ACC112 (cell line): ENCODE results near the gene PTGES3.
"Not testable (repeated sequence)": the region's sequence is repeated elsewhere in the genome, so short reads cannot be mapped to it uniquely, and the experiment has no call there.

Experiments used
- H2AFZ ChIP-seq: fragments of 200-600 bp; sonication (generic); one replicate; pipeline ENCODE4 v1.6.0; 2017; ENCODE audit warnings: antibody characterized with exemption, low read length; ENCODE audit not compliant: unreplicated experiment
- H3K27ac ChIP-seq: fragments of 200-600 bp; sonication (generic); 2 replicates; pipeline ENCODE4 v1.5.1; 2014; ENCODE audit warnings: low read depth, mild to moderate bottlenecking, antibody characterized with exemption, low read length, moderate library complexity
- H3K27me3 ChIP-seq: fragments of 200-600 bp; sonication (generic); 2 replicates; pipeline ENCODE4 v1.6.1; 2014; ENCODE audit warnings: mild to moderate bottlenecking, antibody characterized with exemption, low read length, moderate library complexity, mixed read lengths; ENCODE audit not compliant: insufficient read depth
- H3K36me3 ChIP-seq: fragments of 200-600 bp; sonication (generic); 2 replicates; pipeline ENCODE4 v1.6.1; 2016; ENCODE audit warnings: mild to moderate bottlenecking, antibody characterized with exemption, low read length, moderate library complexity, mixed read lengths; ENCODE audit not compliant: insufficient read depth
- H3K4me1 ChIP-seq: fragments of 200-600 bp; sonication (generic); one replicate; pipeline ENCODE4 v1.6.1; 2016; ENCODE audit warnings: low read length, mixed read lengths; ENCODE audit not compliant: insufficient read depth, unreplicated experiment, control insufficient read depth
- H3K4me3 ChIP-seq: fragments of 200-600 bp; sonication (generic); 2 replicates; pipeline ENCODE4 v1.5.1; 2014; ENCODE audit warnings: mild to moderate bottlenecking, low read depth, low read length
- H3K79me2 ChIP-seq: fragments of 200-600 bp; sonication (generic); one replicate; pipeline ENCODE4 v1.6.0; 2016; ENCODE audit warnings: low read length; ENCODE audit not compliant: control insufficient read depth, unreplicated experiment, insufficient read depth

PTGES3 gene

GRCh38 chr12:56657416-56658379 lies 30.4 kb downstream of the PTGES3 start:
- H3K4me3 ChIP-seq, result no peak overlapping the region
- H3K36me3 ChIP-seq, result no peaks in the 10 kb centered on the region
- no peaks in the 10 kb centered on the region for H3K4me1 ChIP-seq
- no peaks in the 10 kb centered on the region for H3K79me2 ChIP-seq
- H2AFZ ChIP-seq, result no peak overlapping the region
- H3K27ac ChIP-seq, result no peak overlapping the region
- no peaks in the 10 kb centered on the region for H3K27me3 ChIP-seq

GRCh38 chr12:56653781-56654180 lies 34.3 kb downstream of the PTGES3 start:
- not testable (repeated sequence) for H3K36me3 ChIP-seq, H3K27me3 ChIP-seq, H3K4me3 ChIP-seq, H2AFZ ChIP-seq, H3K4me1 ChIP-seq, H3K79me2 ChIP-seq, H3K27ac ChIP-seq

- Histone ChIP-seq H3K36me3 (peaks cover 10% of the 10 kb centered on the region), H3K4me1 (peaks cover 10% of the 10 kb centered on the region)
- not testable (repeated sequence) for H3K27me3 ChIP-seq
These were observed 40.1 kb downstream of the PTGES3 start for GRCh38 chr12:56648023-56648422.

GRCh38 chr12:56645717-56646446 lies 42.2 kb downstream of the PTGES3 start, which contains the start of gene ATP5F1B:
Gene ATP5F1B (minus strand): TSS chr12:56645984. CDS start chr12:56645963, 21 bp downstream.
- Histone ChIP-seq H2AFZ (peak within 1 kb of the TSS; percentile 98), H3K36me3 (peaks cover 21% of the 10 kb centered on the region), H3K79me2 (peaks cover 40% of the 10 kb centered on the region), H3K4me3 (peak within 1 kb of the TSS; percentile 98), H3K27me3 (no peaks in the 10 kb centered on the region), H3K4me1 (peaks cover 10% of the 10 kb centered on the region), H3K27ac (peak within 1 kb of the TSS; percentile 75)

More at GRCh38 chr12:56648023-56648422, 40.1 kb downstream of the PTGES3 start:
- peaks cover 27% of the 10 kb centered on the region for H3K79me2 ChIP-seq
- not testable (repeated sequence) for H2AFZ ChIP-seq, H3K4me3 ChIP-seq, H3K27ac ChIP-seq

- Histone ChIP-seq H3K27me3 (no peaks in the 10 kb centered on the region), H3K4me3 (peak overlapping the region; percentile 98), H3K4me1 (peaks cover 10% of the 10 kb centered on the region), H3K27ac (peak overlapping the region; percentile 51), H2AFZ (peak overlapping the region; percentile 77), H3K36me3 (peaks cover 21% of the 10 kb centered on the region), H3K79me2 (peaks cover 40% of the 10 kb centered on the region)
These were observed 42.8 kb downstream of the PTGES3 start for GRCh38 chr12:56645201-56645716.

- peaks cover 10% of the 10 kb centered on the region for H3K4me1 ChIP-seq
- no peak overlapping the region for H3K27ac ChIP-seq
- peak overlapping the region; percentile 98 for H3K4me3 ChIP-seq
These were observed 43.4 kb downstream of the PTGES3 start for GRCh38 chr12:56644654-56645053.

GRCh38 chr12:56641219-56641618 lies 46.9 kb downstream of the PTGES3 start:
- Histone ChIP-seq H2AFZ (no peak overlapping the region), H3K27me3 (no peaks in the 10 kb centered on the region), H3K4me1 (peaks cover 13% of the 10 kb centered on the region), H3K4me3 (no peak overlapping the region), H3K36me3 (peaks cover 34% of the 10 kb centered on the region), H3K79me2 (peaks cover 40% of the 10 kb centered on the region), H3K27ac (no peak overlapping the region)

More at GRCh38 chr12:56644654-56645053, 43.4 kb downstream of the PTGES3 start:
- Histone ChIP-seq H3K27me3 (no peaks in the 10 kb centered on the region), H3K79me2 (peaks cover 40% of the 10 kb centered on the region), H3K36me3 (peaks cover 24% of the 10 kb centered on the region), H2AFZ (no peak overlapping the region)

- no peaks in the 10 kb centered on the region for H3K27me3 ChIP-seq
- peaks cover 20% of the 10 kb centered on the region for H3K36me3 ChIP-seq
- no peak overlapping the region for H2AFZ ChIP-seq
- H3K27ac ChIP-seq, result peak overlapping the region; percentile 34
- H3K4me1 ChIP-seq, result peaks cover 17% of the 10 kb centered on the region
- H3K79me2 ChIP-seq, result peaks cover 43% of the 10 kb centered on the region
- H3K4me3 ChIP-seq, result no peak overlapping the region
These were observed 50.5 kb downstream of the PTGES3 start for GRCh38 chr12:56637621-56638020.

GRCh38 chr12:56636675-56637540 lies 51.2 kb downstream of the PTGES3 start:
- Histone ChIP-seq H3K79me2 (peaks cover 43% of the 10 kb centered on the region), H2AFZ (peak overlapping the region; percentile 49), H3K27ac (peak overlapping the region; percentile 79), H3K36me3 (peaks cover 13% of the 10 kb centered on the region), H3K27me3 (no peaks in the 10 kb centered on the region), H3K4me1 (peaks cover 24% of the 10 kb centered on the region), H3K4me3 (peak overlapping the region; percentile 84)
